ENCODE measurements around the gene TBC1D5.
"Not testable (repeated sequence)": the region's sequence is repeated elsewhere in the genome, so short reads cannot be mapped to it uniquely, and the experiment has no call there.

DNA sequence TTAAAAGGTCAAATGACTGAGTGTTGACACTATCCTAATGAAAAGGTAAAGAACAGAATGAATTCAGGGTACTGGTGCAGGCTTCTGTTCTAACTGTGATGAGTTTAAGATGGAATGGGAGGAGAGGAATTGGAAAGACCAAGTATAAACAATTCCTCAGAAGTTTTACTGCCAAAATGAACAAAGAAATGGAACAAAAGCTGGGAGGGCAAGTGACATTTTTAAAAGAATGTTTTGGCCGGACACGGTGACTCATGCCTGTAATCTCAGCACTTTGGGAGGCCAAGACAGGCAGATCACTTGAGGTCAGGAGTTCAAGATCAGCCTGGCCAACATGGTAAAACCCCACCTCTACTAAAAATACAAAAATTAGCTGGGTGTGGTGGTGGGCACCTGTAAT, 106.8 kb downstream of the TBC1D5 start:
- TF ChIP-seq, protein P1, sequence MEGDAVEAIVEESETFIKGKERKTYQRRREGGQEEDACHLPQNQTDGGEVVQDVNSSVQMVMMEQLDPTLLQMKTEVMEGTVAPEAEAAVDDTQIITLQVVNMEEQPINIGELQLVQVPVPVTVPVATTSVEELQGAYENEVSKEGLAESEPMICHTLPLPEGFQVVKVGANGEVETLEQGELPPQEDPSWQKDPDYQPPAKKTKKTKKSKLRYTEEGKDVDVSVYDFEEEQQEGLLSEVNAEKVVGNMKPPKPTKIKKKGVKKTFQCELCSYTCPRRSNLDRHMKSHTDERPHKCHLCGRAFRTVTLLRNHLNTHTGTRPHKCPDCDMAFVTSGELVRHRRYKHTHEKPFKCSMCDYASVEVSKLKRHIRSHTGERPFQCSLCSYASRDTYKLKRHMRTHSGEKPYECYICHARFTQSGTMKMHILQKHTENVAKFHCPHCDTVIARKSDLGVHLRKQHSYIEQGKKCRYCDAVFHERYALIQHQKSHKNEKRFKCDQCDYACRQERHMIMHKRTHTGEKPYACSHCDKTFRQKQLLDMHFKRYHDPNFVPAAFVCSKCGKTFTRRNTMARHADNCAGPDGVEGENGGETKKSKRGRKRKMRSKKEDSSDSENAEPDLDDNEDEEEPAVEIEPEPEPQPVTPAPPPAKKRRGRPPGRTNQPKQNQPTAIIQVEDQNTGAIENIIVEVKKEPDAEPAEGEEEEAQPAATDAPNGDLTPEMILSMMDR (IDR thresholded peaks at IDR 0.05 in 8 of 11, conservative IDR thresholded peaks at IDR 0.05 in 3 of 11), result not testable (repeated sequence)
- not testable (repeated sequence) for TF ChIP-seq POLR2AphosphoS5, POLR2A (IDR thresholded peaks at IDR 0.05)
